Smooth muscle cell (in vitro differentiated cells): ENCODE data around the gene KCNQ1OT1. TPM values are rescaled to one million over a fixed set of nuclear protein-coding genes. Genes with fewer than 3 reads are reported as not detected.

Experiments used
- DNase-seq: peaks from one replicate; lab custom pipeline; 2025; ENCODE audit not compliant: unreplicated experiment; lab: John Stamatoyannopoulos, UW
- H2AFZ ChIP-seq: fragments of 200-600 bp; sonication (generic); 2 replicates; pipeline ENCODE4 v1.6.0; 2016; ENCODE audit warnings: antibody characterized with exemption, low read depth, mild to moderate bottlenecking
- H3F3A ChIP-seq: fragments of 200-600 bp; sonication (generic); 2 replicates; pipeline ENCODE4 v1.6.0; 2017; ENCODE audit warnings: antibody characterized with exemption, low read depth
- H3K27ac ChIP-seq: fragments of 200-600 bp; sonication (generic); 2 replicates; pipeline ENCODE4 v1.5.1; 2016; ENCODE audit warnings: low read depth, mild to moderate bottlenecking
- H3K27me3 ChIP-seq: fragments of 200-600 bp; sonication (generic); 2 replicates; pipeline ENCODE4 v1.6.1; 2016; ENCODE audit warnings: low read depth, mild to moderate bottlenecking
- H3K36me3 ChIP-seq: fragments of 200-600 bp; sonication (generic); 2 replicates; pipeline ENCODE4 v1.5.1; 2016; ENCODE audit warnings: low read depth
- H3K4me1 ChIP-seq: fragments of 200-600 bp; sonication (generic); 2 replicates; pipeline ENCODE4 v1.5.1; 2016; ENCODE audit warnings: low read depth
- H3K4me2 ChIP-seq: fragments of 200-600 bp; sonication (generic); 2 replicates; pipeline ENCODE4 v1.6.0; 2016; ENCODE audit warnings: mild to moderate bottlenecking
- H3K4me3 ChIP-seq: fragments of 200-600 bp; sonication (generic); 2 replicates; pipeline ENCODE4 v1.5.1; 2016; ENCODE audit warnings: mild to moderate bottlenecking
- H3K79me2 ChIP-seq: fragments of 200-600 bp; sonication (generic); 2 replicates; pipeline ENCODE4 v1.6.0; 2016; ENCODE audit warnings: low read depth, mild to moderate bottlenecking
- H3K9ac ChIP-seq: fragments of 200-600 bp; sonication (generic); 2 replicates; pipeline ENCODE4 v1.6.0; 2016; ENCODE audit warnings: low read depth
- H3K9me3 ChIP-seq: fragments of 200-600 bp; sonication (generic); replicated peaks from 2 replicates; pipeline ENCODE4 v1.5.1; 2016; ENCODE audit warnings: low read depth
- H4K20me1 ChIP-seq: fragments of 200-600 bp; sonication (generic); 2 replicates; pipeline ENCODE4 v1.6.0; 2016; ENCODE audit warnings: low read depth
- CTCF ChIP-seq: fragments of 200-600 bp; sonication (generic); IDR thresholded peaks from 2 replicates; pipeline ENCODE4 v1.5.1; 2017; ENCODE audit warnings: borderline replicate concordance, mild to moderate bottlenecking, antibody characterized with exemption; ENCODE audit not compliant: insufficient read depth, poor library complexity, severe bottlenecking
- WGBS: methylation state at CpG from one replicate; pipeline ENCODE4 v1.1.7; 2016; ENCODE audit warnings: low lambda C conversion rate; 5-methylcytosine and 5-hydroxymethylcytosine counted together
- polyA plus RNA-seq: library from polyadenylated mRNA; unstranded; fragments of >200 nt; fragmentation: Nextera tagmentation; extraction: Ambion mirVana; gene quantifications from 2 replicates; pipeline ENCODE4 v1.2.1, GENCODE V29; 2016
- total RNA-seq: library from RNA; depleted of rRNA; stranded (reverse); fragments of >200 nt; gene quantifications from 2 replicates; pipeline ENCODE4 v1.2.3, GENCODE V29; 2014

The KCNQ1OT1 gene
- total and polyA plus RNA-seq, 2 experiments from 2014 or later, result 1.6 to 9.8 TPM

GRCh38 chr11:2584434-2584811 is 115.4 kb downstream of the KCNQ1OT1 start:
- DNase-seq, result no peak
- Histone ChIP-seq H3K27ac (no peak overlapping the region), H3K9ac (no peak overlapping the region), H3K4me3 (no peak overlapping the region), H2AFZ (no peak overlapping the region), H3K79me2 (no peaks in the 10 kb centered on the region), H3K9me3 (no peaks in the 10 kb centered on the region), H3K36me3 (no peaks in the 10 kb centered on the region), H3K4me2 (no peak overlapping the region), H3F3A (no peaks in the 10 kb centered on the region), H3K4me1 (no peaks in the 10 kb centered on the region), H4K20me1 (no peaks in the 10 kb centered on the region), H3K27me3 (no peaks in the 10 kb centered on the region)
- no peak for TF ChIP-seq CTCF
- WGBS, result 100% methylated on average over 1 of the region's 4 CpGs

GRCh38 chr11:2583605-2583958 is 116.2 kb downstream of the KCNQ1OT1 start:
- Histone ChIP-seq H4K20me1 (no peaks in the 10 kb centered on the region), H3K79me2 (no peaks in the 10 kb centered on the region), H3K4me2 (no peak overlapping the region), H3K27ac (no peak overlapping the region), H3K27me3 (no peaks in the 10 kb centered on the region), H3F3A (no peaks in the 10 kb centered on the region), H3K36me3 (no peaks in the 10 kb centered on the region), H3K4me3 (no peak overlapping the region), H3K4me1 (no peaks in the 10 kb centered on the region), H2AFZ (no peak overlapping the region), H3K9ac (no peak overlapping the region), H3K9me3 (no peaks in the 10 kb centered on the region)
- WGBS, result 91% methylated on average over 6 of the region's 6 CpGs
- DNase-seq, result no peak
- no peak for TF ChIP-seq CTCF

DNA sequence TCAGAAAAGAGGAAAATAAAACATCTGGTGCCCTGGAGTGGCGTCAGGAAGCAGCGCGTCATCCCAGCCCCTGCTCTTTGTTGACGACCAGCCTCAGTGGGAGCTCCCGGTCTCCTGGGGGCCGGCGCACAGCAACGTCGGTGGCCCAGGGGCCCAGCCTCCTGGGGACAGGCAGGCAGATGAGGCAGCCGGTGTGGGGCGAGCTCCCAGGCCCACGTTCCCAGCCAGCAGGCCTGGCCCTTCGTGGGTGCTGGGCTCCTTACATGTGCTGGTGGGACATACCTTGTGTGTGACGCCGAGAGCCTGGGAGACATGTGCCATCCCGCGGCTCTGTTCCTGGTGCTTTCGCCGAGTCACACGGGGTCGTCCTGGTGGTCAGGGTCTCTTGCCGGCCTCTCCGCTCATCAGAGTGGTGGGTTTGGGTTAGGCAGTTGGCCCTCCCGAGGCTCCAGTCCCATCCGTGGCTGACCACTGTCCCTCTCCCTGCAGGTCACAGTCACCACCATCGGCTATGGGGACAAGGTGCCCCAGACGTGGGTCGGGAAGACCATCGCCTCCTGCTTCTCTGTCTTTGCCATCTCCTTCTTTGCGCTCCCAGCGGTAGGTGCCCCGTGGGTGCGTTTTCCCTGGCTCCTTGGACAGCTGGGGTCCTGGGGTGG is 116.7 kb downstream of the KCNQ1OT1 start:
- Histone ChIP-seq H3K9ac (no peak overlapping the region), H4K20me1 (no peaks in the 10 kb centered on the region), H3K4me3 (no peak overlapping the region), H3F3A (no peaks in the 10 kb centered on the region), H3K27ac (no peak overlapping the region), H3K36me3 (no peaks in the 10 kb centered on the region), H3K4me1 (no peaks in the 10 kb centered on the region), H3K79me2 (no peaks in the 10 kb centered on the region), H3K9me3 (no peaks in the 10 kb centered on the region), H2AFZ (no peak overlapping the region), H3K4me2 (no peak overlapping the region), H3K27me3 (no peaks in the 10 kb centered on the region)
- TF ChIP-seq CTCF, result no peak
- WGBS, result 90% methylated on average over 33 of the region's 33 CpGs
- DNase-seq, result no peak

GRCh38 chr11:2582351-2582945 is 117.3 kb downstream of the KCNQ1OT1 start:
- Histone ChIP-seq H2AFZ (no peak overlapping the region), H3K4me3 (no peak overlapping the region), H3K4me2 (no peak overlapping the region), H3K79me2 (no peaks in the 10 kb centered on the region), H3K36me3 (no peaks in the 10 kb centered on the region), H3K27me3 (no peaks in the 10 kb centered on the region), H3K4me1 (no peaks in the 10 kb centered on the region), H3K9ac (no peak overlapping the region), H3K27ac (no peak overlapping the region), H3F3A (no peaks in the 10 kb centered on the region), H3K9me3 (no peaks in the 10 kb centered on the region), H4K20me1 (no peaks in the 10 kb centered on the region)
- 83% methylated on average over 12 of the region's 12 CpGs for WGBS
- TF ChIP-seq CTCF, result no peak
- DNase-seq, result no peak
